PC-9 (cell line): Measurements from ENCODE around the gene DMRTB1. TPM values are rescaled to one million over a fixed set of nuclear protein-coding genes. Genes with fewer than 3 reads are reported as not detected.
A peak's percentile ranks its signal among the peaks of the same experiment; 100 is the strongest.

Source experiments
- BruUV-seq: library from RNA; stranded (reverse); fragments of 400-500 nt; replicated peaks from 2 replicates; lab custom pipeline; 2021; lab: Mats Ljungman, UMichigan
- CTCF ChIA-PET: fragments of 300-600 bp; sonication (Branson Sonifier 250); formaldehyde crosslinking; loops from one replicate; lab custom pipeline; 2022; ENCODE audit warnings: antibody characterized with exemption; lab: Charles Lee
- POLR2A ChIA-PET: fragments of 300-600 bp; sonication (Branson Sonifier 250); formaldehyde crosslinking; loops from one replicate; lab custom pipeline; 2022; ENCODE audit warnings: antibody characterized with exemption; ENCODE audit not compliant: unreplicated experiment; lab: Charles Lee
- DNase-seq, 2 experiments: peaks; one replicate each; pipeline versions ENCODE4 v3.0.0 to v3.0.0-alpha.2; 2015 to 2022; ENCODE audit warnings: mixed read lengths in 1 of 2
- H2AFZ ChIP-seq: fragments of 200-600 bp; sonication (generic); 2 replicates; pipeline ENCODE4 v1.8.1; 2017; ENCODE audit warnings: antibody characterized with exemption
- H3F3A ChIP-seq: fragments of 200-600 bp; sonication (generic); 2 replicates; pipeline ENCODE4 v1.8.1; 2017; ENCODE audit warnings: antibody characterized with exemption, mild to moderate bottlenecking, low read depth; ENCODE audit not compliant: insufficient read depth
- H3K27ac ChIP-seq: fragments of 200-600 bp; sonication (generic); 2 replicates; pipeline ENCODE4 v1.6.1; 2016; ENCODE audit warnings: mixed run types
- H3K27me3 ChIP-seq: fragments of 200-600 bp; sonication (generic); 2 replicates; pipeline ENCODE4 v1.6.1; 2016; ENCODE audit warnings: low read depth, mixed run types; ENCODE audit not compliant: insufficient read depth
- H3K36me3 ChIP-seq: fragments of 200-600 bp; sonication (generic); 2 replicates; pipeline ENCODE4 v1.6.1; 2016; ENCODE audit warnings: low read depth, mixed run types
- H3K4me1 ChIP-seq: fragments of 200-600 bp; sonication (generic); replicated peaks from 2 replicates; pipeline ENCODE4 v1.6.1; 2016; ENCODE audit warnings: mixed run types; ENCODE audit not compliant: insufficient read depth
- H3K4me2 ChIP-seq: fragments of 200-600 bp; sonication (generic); 2 replicates; pipeline ENCODE4 v1.6.1; 2017; ENCODE audit warnings: mixed run types
- H3K4me3 ChIP-seq: fragments of 200-600 bp; sonication (generic); 2 replicates; pipeline ENCODE4 v1.6.1; 2016; ENCODE audit warnings: mixed run types
- H3K79me2 ChIP-seq: fragments of 200-600 bp; sonication (generic); 2 replicates; pipeline ENCODE4 v1.6.1; 2017; ENCODE audit warnings: low read depth, mixed run types
- H3K9me2 ChIP-seq: fragments of 200-600 bp; sonication (generic); 2 replicates; pipeline ENCODE4 v1.8.1; 2017; ENCODE audit warnings: mild to moderate bottlenecking; ENCODE audit not compliant: insufficient read depth
- H3K9me3 ChIP-seq: fragments of 200-600 bp; sonication (generic); 2 replicates; pipeline ENCODE4 v1.8.1; 2016; ENCODE audit warnings: low read depth; ENCODE audit not compliant: insufficient read depth
- H4K20me1 ChIP-seq: fragments of 200-600 bp; sonication (generic); 2 replicates; pipeline ENCODE4 v1.8.1; 2017; ENCODE audit not compliant: insufficient read depth
- EZH2 ChIP-seq: fragments of 200-600 bp; sonication (generic); IDR thresholded peaks from 2 replicates; pipeline ENCODE4 v1.8.0; 2017; ENCODE audit warnings: antibody characterized with exemption, low read depth
- intact Hi-C: fragments of 100-400 bp; cut with micrococcal nuclease; formaldehyde crosslinking; loops from one replicate; pipeline ENCODE4 v1.10.0; 2022; ENCODE audit not compliant: unreplicated experiment
- total RNA-seq: library from RNA; stranded (reverse); gene quantifications from 2 replicates; pipeline ENCODE4 v1.2.3, GENCODE V29; 2021
- TF ChIP-seq, protein P1 (sequence below): fragments of 200-600 bp; sonication (generic); conservative IDR thresholded peaks from 2 replicates; pipeline ENCODE4 v1.6.1; 2017; ENCODE audit warnings: mixed run types, antibody characterized with exemption, mild to moderate bottlenecking, moderate library complexity

The DMRTB1 gene
- total RNA-seq, 1 experiment from 2014 or later = not detected

DNA sequence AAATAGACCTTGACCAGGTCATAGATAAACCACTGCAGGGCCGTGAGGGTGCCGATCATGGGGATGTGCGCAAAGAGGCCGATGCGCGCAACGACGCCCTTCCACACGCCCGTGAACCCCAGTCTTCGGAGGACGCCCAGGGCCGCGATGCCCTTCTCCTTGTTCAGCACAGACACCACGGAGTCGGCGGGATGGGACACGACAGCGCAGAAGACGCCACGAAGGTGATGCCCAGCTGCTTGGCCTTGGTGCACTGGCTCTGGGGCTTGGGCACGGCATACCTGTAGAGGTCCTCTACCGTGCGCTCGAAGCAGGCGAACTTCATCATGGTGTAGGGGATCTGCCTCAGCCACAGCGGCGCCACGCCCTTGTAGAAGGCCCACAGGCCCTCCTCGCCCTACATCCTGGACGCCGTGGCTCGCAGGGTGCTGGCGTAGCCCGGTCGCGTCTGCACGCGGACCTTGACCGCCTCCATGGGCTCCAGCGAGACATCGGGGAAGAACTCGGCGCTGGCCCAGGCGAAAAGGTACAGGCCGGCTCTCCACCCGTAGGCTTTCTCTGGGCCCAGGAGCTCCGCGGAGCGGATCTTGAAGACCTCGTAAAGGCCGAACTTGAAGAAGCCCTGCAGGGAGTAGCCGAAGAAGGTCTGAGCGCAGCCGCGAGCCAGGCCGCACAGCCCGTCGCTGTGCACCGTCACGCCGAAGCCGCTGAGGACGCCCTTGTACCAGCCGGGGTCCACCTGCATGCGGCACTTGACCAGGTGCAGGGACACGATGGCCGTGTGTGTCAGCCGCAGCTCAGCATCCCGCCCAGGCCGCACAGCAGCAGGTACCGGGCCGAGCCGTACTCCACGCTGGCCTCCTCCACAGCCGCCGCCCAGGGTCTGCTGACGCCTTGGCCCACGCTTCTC, 20.5 kb upstream of the DMRTB1 start:
- H3K9me2 ChIP-seq = 0 out of 2 replicates have a peak, but pooled peaks cover 4% of the 10 kb centered on the region
- TF ChIP-seq EZH2 = no peak
- TF ChIP-seq, protein P1, sequence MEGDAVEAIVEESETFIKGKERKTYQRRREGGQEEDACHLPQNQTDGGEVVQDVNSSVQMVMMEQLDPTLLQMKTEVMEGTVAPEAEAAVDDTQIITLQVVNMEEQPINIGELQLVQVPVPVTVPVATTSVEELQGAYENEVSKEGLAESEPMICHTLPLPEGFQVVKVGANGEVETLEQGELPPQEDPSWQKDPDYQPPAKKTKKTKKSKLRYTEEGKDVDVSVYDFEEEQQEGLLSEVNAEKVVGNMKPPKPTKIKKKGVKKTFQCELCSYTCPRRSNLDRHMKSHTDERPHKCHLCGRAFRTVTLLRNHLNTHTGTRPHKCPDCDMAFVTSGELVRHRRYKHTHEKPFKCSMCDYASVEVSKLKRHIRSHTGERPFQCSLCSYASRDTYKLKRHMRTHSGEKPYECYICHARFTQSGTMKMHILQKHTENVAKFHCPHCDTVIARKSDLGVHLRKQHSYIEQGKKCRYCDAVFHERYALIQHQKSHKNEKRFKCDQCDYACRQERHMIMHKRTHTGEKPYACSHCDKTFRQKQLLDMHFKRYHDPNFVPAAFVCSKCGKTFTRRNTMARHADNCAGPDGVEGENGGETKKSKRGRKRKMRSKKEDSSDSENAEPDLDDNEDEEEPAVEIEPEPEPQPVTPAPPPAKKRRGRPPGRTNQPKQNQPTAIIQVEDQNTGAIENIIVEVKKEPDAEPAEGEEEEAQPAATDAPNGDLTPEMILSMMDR = no peak
- CTCF ChIA-PET = no interaction called here
- no peaks in the 10 kb centered on the region for H3K79me2 ChIP-seq
- no peak overlapping the region for H3K4me3 ChIP-seq
- no peaks in the 10 kb centered on the region for H3K9me3 ChIP-seq
- POLR2A ChIA-PET = no interaction called here
- no TSS peak for BruUV-seq
- peak in 1 of 2 experiments; percentile 3 for DNase-seq
- H3K27ac ChIP-seq = no peak overlapping the region
- intact Hi-C loops = no loop called here
- no peaks in the 10 kb centered on the region for H3F3A ChIP-seq
- H4K20me1 ChIP-seq = no peaks in the 10 kb centered on the region
- H3K27me3 ChIP-seq = peaks cover 4% of the 10 kb centered on the region; the same call in 1 of the 2 replicates
- no peaks in the 10 kb centered on the region for H3K4me1 ChIP-seq
- no peak overlapping the region for H3K4me2 ChIP-seq
- H3K36me3 ChIP-seq = no peaks in the 10 kb centered on the region
- no peak overlapping the region for H2AFZ ChIP-seq

- H3K79me2 ChIP-seq = no peaks in the 10 kb centered on the region
- no peak overlapping the region for H3K4me3 ChIP-seq
- no peak for TF ChIP-seq EZH2
- TF ChIP-seq, protein P1 = no peak
- POLR2A ChIA-PET = interaction anchor here (0.6 kb wide), 1 partner anchor 1941 kb away, joined by 3 read pairs; no protein-coding TSS in a partner anchor
- CTCF ChIA-PET = no interaction called here
- no peak overlapping the region for H3K27ac ChIP-seq
- H2AFZ ChIP-seq = no peak overlapping the region
- no peaks in the 10 kb centered on the region for H3K4me1 ChIP-seq
- H3K9me2 ChIP-seq = 0 out of 2 replicates have a peak, but pooled peaks cover 4% of the 10 kb centered on the region
- no peaks in the 10 kb centered on the region for H3K9me3 ChIP-seq
- no peaks in the 10 kb centered on the region for H3F3A ChIP-seq
- intact Hi-C loops = no loop called here
- H3K27me3 ChIP-seq = peaks cover 4% of the 10 kb centered on the region; the same call in 1 of the 2 replicates
- no peak for DNase-seq
- BruUV-seq = no TSS peak
- no peaks in the 10 kb centered on the region for H4K20me1 ChIP-seq
- no peaks in the 10 kb centered on the region for H3K36me3 ChIP-seq
- no peak overlapping the region for H3K4me2 ChIP-seq
Measured at GRCh38 chr1:53439337-53440207, 19.6 kb upstream of the DMRTB1 start.

DNA sequence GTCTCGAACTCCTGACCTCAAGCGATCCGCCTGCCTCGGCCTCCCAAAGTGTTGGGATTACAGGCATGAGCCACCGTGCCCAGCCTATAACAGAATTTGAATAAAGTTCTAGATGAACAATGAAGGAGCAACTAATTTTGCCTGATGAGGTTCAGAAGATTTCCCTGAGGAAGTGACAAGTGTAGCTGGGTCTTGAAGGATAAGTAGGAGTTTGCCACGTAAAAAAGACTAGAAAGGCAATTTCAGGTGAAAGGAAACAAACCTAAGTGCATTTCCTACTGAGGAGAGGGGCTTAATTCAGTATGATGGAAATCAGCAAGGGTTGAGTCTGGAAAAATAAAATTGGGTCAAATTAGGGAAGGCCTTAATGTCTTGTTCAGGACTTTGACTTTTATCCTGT, 18.6 kb upstream of the DMRTB1 start:
- Histone ChIP-seq H3F3A (no peaks in the 10 kb centered on the region), H3K79me2 (no peaks in the 10 kb centered on the region), H4K20me1 (no peaks in the 10 kb centered on the region), H3K4me1 (no peaks in the 10 kb centered on the region), H2AFZ (no peak overlapping the region), H3K4me2 (no peak overlapping the region), H3K9me3 (no peaks in the 10 kb centered on the region), H3K4me3 (no peak overlapping the region), H3K9me2 (0 out of 2 replicates have a peak, but pooled peaks cover 4% of the 10 kb centered on the region), H3K27ac (no peak overlapping the region), H3K36me3 (no peaks in the 10 kb centered on the region), H3K27me3 (peaks cover 4% of the 10 kb centered on the region; the same call in 1 of the 2 replicates)
- CTCF ChIA-PET = no interaction called here
- TF ChIP-seq, protein P1 = no peak
- POLR2A ChIA-PET = no interaction called here
- no peak for DNase-seq
- no TSS peak for BruUV-seq
- intact Hi-C loops = no loop called here
